SK-N-SH (cell line): ENCODE data around the gene ARHGAP10.

ENCODE experiments used
- CHD2 ChIP-seq: fragments of 150-350 bp; IDR thresholded peaks from 2 replicates; pipeline ENCODE4 v1.6.1; 2018; ENCODE audit warnings: low read length; ENCODE audit not compliant: partially characterized antibody
- EZH2phosphoT487 ChIP-seq: fragments of 200-600 bp; sonication (generic); IDR thresholded peaks from 2 replicates; pipeline ENCODE4 v1.6.1; 2017; ENCODE audit warnings: low read depth, mixed run types, mild to moderate bottlenecking, antibody characterized with exemption, moderate library complexity, borderline replicate concordance
- FOXM1 ChIP-seq: IDR thresholded peaks from 2 replicates; pipeline ENCODE4 v1.4.0; 2012; ENCODE audit warnings: low read depth, mild to moderate bottlenecking
- GABPA ChIP-seq: IDR thresholded peaks from 2 replicates; pipeline ENCODE4 v1.4.0; 2012; ENCODE audit warnings: low read depth, mild to moderate bottlenecking
- MXI1 ChIP-seq: IDR thresholded peaks from 2 replicates; pipeline ENCODE4 v1.6.1; 2012; ENCODE audit warnings: mild to moderate bottlenecking, low read depth, low read length, improper control_type of control experiment
- NRF1 ChIP-seq: IDR thresholded peaks from 2 replicates; pipeline ENCODE4 v1.6.1; 2012; ENCODE audit warnings: low read depth, mild to moderate bottlenecking, low read length
- POLR2AphosphoS5 ChIP-seq: IDR thresholded peaks from 2 replicates; pipeline ENCODE4 v1.6.1; 2012; ENCODE audit warnings: low read depth, low read length
- RXRA ChIP-seq: IDR thresholded peaks from 2 replicates; pipeline ENCODE4 v1.4.0; 2012; ENCODE audit warnings: low read depth, mild to moderate bottlenecking, borderline replicate concordance
- USF2 ChIP-seq: fragments of 150-350 bp; IDR thresholded peaks from 2 replicates; pipeline ENCODE4 v1.6.1; 2017; ENCODE audit warnings: antibody characterized with exemption, low read length, low read depth, borderline replicate concordance
- YY1 ChIP-seq: IDR thresholded peaks from 2 replicates; pipeline ENCODE4 v1.4.0; 2012; ENCODE audit warnings: low read depth, mild to moderate bottlenecking
- TF ChIP-seq, protein P1 (sequence below): fragments of 200-600 bp; sonication (generic); IDR thresholded peaks from 2 replicates; pipeline ENCODE4 v1.6.1; 2017; ENCODE audit warnings: antibody characterized with exemption, mild to moderate bottlenecking, moderate library complexity
- TF ChIP-seq, protein P2 (sequence below): IDR thresholded peaks from 2 replicates; pipeline ENCODE4 v1.4.0; 2012; ENCODE audit warnings: low read depth

GRCh38 chr4:148108766-148109165 is 376.9 kb downstream of the ARHGAP10 start:
- no peak for TF ChIP-seq YY1
- no peak for TF ChIP-seq POLR2AphosphoS5
- TF ChIP-seq, protein P1, sequence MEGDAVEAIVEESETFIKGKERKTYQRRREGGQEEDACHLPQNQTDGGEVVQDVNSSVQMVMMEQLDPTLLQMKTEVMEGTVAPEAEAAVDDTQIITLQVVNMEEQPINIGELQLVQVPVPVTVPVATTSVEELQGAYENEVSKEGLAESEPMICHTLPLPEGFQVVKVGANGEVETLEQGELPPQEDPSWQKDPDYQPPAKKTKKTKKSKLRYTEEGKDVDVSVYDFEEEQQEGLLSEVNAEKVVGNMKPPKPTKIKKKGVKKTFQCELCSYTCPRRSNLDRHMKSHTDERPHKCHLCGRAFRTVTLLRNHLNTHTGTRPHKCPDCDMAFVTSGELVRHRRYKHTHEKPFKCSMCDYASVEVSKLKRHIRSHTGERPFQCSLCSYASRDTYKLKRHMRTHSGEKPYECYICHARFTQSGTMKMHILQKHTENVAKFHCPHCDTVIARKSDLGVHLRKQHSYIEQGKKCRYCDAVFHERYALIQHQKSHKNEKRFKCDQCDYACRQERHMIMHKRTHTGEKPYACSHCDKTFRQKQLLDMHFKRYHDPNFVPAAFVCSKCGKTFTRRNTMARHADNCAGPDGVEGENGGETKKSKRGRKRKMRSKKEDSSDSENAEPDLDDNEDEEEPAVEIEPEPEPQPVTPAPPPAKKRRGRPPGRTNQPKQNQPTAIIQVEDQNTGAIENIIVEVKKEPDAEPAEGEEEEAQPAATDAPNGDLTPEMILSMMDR = no peak
- no peak for TF ChIP-seq MXI1
- TF ChIP-seq FOXM1 = no peak
- no peak for TF ChIP-seq EZH2phosphoT487
- no peak for TF ChIP-seq RXRA
- TF ChIP-seq GABPA = no peak
- TF ChIP-seq, protein P2, sequence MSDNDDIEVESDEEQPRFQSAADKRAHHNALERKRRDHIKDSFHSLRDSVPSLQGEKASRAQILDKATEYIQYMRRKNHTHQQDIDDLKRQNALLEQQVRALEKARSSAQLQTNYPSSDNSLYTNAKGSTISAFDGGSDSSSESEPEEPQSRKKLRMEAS = no peak
- TF ChIP-seq CHD2 = no peak
- TF ChIP-seq NRF1 = no peak
- no peak for TF ChIP-seq USF2
